ENCODE data around the gene DMBX1. TPM values are rescaled to one million over a fixed set of nuclear protein-coding genes. Genes with fewer than 3 reads are reported as not detected.

DMBX1 gene
- total and polyA plus RNA-seq, 9 of the 15 experiments (the other 6 are each of a cell fraction or from before 2014, with no cell fraction given), result 0.25 to 4.3 (median 1.0) TPM

- no peak for TF ChIP-seq JUND (IDR thresholded peaks at IDR 0.05; ENCODE audit: borderline replicate concordance, low read depth, low read length)
- no peak for TF ChIP-seq JUND (tag; IDR thresholded peaks at IDR 0.05; ENCODE audit: borderline replicate concordance, low read depth, low read length)
- TF ChIP-seq ZNF655 (CRISPR knock-in tag; IDR thresholded peaks at IDR 0.05), result no peak
- TF ChIP-seq ZNF583 (CRISPR knock-in tag; IDR thresholded peaks at IDR 0.05), result no peak
- TF ChIP-seq KDM2B (CRISPR knock-in tag; IDR thresholded peaks at IDR 0.05), result no peak
- TF ChIP-seq RBFOX2 (IDR thresholded peaks at IDR 0.05; ENCODE audit: low read depth, low read length), result no peak
- no peak for TF ChIP-seq ETV1 (tag; conservative IDR thresholded peaks at IDR 0.05; ENCODE audit: low read depth)
- TF ChIP-seq BHLHE40 (IDR thresholded peaks at IDR 0.05; ENCODE audit: low read length), result peak; percentile 33
- TF ChIP-seq EHMT2 (IDR thresholded peaks at IDR 0.05), result 0 out of 2 replicates have a peak, but pooled peaks have one; percentile 19
- TF ChIP-seq TAF1 (IDR thresholded peaks at IDR 0.05; ENCODE audit: control insufficient read depth, extremely low read depth, insufficient read depth, low read length, severe bottlenecking), result no peak
- TF ChIP-seq ETV5 (CRISPR knock-in tag; IDR thresholded peaks at IDR 0.05; ENCODE audit: low read depth), result no peak
- TF ChIP-seq CBX8 (IDR thresholded peaks at IDR 0.05; ENCODE audit: borderline replicate concordance, extremely low read depth, low read depth, low read length, poor library complexity, severe bottlenecking), result no peak
- no peak for TF ChIP-seq BCLAF1 (IDR thresholded peaks at IDR 0.05; ENCODE audit: borderline replicate concordance in 1 of 2, control insufficient read depth in 1 of 2, low read depth in 2 of 2, low read length in 1 of 2)
- no peak for TF ChIP-seq SRSF9 (IDR thresholded peaks at IDR 0.05; ENCODE audit: borderline replicate concordance, low read depth, low read length)
- TF ChIP-seq ZBTB43 (CRISPR knock-in tag; IDR thresholded peaks at IDR 0.05), result no peak
- no peak for TF ChIP-seq ZNF124 (CRISPR knock-in tag; IDR thresholded peaks at IDR 0.05)
- no peak for TF ChIP-seq NCOR1 (IDR thresholded peaks at IDR 0.05)
- TF ChIP-seq DPF2 (IDR thresholded peaks at IDR 0.05), result no peak
- no peak for TF ChIP-seq POLR2AphosphoS2 (IDR thresholded peaks at IDR 0.05; ENCODE audit: low read length)
- no peak for TF ChIP-seq ZBTB26 (CRISPR knock-in tag; IDR thresholded peaks at IDR 0.05)
- TF ChIP-seq USF1 (CRISPR knock-in tag; IDR thresholded peaks at IDR 0.05), result no peak
- TF ChIP-seq XRCC5 (IDR thresholded peaks at IDR 0.05; ENCODE audit: low read depth, low read length), result no peak
Observed at GRCh38 chr1:46535063-46535462, 45.4 kb downstream of the DMBX1 start (continued).
